GM04504 (cell line): ENCODE data around the gene KCND3.

Experiments
- DNase-seq: peaks from one replicate; pipeline ENCODE4 v3.0.0-alpha.2; 2012; ENCODE audit warnings: low read depth

KCND3 gene

DNA sequence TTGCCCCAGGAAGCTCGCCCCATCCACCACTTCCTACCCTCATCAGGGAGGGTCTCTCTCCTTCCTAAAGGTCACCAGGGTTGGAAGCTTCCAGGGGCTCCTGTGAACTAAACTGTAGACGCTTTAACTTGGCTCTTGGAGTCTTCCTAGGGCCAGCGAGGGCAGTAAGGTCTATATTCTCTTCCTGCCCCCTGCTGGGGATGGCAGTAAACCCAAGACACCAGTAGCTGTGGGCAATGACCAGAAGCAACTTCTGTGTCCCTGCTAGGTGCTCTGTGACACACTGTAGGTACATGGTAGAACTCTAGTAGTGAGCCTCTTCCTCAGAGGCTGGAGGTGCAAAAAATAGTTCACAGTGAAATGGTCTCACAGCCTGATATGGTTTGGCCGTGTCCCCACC is 30.0 kb downstream of the KCND3 start:
- no peak for DNase-seq

DNA sequence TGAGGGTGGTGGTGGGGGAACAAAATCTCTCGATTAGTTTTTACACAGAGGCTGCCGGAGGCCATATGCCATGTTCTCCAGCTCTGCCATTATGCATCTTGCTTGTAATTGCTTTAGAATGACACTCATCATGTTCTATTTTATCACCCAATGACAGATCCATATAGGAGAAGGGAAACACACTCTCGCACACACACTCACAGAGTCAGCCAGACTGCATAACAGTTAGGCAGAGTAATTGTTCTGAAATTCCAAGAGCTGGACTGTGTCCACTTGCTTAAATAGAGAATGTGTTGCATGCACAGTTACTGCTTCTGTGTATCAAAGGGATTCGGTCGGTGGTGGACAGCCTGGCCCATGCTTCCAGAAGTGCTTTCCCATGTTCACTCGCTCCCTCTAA is 30.6 kb downstream of the KCND3 start:
- no peak for DNase-seq

DNA sequence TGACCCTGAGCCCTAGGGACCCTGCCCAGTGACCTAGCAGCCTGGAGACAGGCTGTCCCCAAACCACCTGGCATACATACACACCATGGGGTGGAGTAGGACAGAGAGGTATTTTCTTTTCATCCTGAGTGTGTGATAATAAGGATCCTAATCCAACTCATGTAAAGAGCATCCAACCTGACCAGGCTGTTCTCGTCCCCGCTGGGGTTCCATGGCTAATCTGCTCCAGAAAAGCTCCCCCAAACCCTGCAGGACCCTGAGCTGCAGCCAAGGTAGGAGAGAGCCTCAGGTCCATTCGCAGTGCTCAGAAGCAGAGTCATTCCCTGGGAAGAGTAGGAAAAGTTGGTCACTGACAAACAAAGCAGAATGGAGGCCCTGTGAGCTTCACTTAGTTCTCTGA is 31.4 kb downstream of the KCND3 start:
- no peak for DNase-seq

DNA sequence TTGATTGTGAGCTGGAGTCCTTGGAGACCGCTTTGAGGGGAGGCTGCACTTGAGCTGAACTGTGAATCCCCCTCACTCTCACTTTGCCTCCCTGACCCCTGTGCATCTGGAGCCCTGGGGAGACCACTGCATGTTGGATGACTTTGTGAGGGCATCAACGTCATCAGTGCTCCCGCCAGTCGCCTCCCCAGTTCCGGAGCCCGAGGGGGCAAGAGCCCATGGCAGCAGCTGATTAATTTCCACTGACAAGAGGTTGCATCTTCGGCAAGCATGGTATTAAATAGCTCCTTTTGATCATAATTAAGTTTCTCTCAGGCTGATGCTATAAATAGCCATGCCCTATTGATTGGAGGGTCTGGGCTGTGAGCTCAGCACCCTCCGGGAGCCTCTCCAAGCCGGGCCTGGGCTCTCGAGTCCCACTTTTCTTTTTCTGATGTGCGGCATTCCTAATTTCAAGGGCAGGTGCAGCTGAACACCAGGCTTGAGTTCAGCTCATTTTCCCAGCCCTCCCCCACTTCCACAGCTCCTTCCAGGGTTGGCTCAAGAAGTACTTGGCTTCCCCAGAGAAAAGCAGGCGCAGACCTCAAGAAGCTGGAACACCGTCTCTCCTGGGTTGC is 33.2 kb downstream of the KCND3 start:
- DNase-seq = no peak

DNA sequence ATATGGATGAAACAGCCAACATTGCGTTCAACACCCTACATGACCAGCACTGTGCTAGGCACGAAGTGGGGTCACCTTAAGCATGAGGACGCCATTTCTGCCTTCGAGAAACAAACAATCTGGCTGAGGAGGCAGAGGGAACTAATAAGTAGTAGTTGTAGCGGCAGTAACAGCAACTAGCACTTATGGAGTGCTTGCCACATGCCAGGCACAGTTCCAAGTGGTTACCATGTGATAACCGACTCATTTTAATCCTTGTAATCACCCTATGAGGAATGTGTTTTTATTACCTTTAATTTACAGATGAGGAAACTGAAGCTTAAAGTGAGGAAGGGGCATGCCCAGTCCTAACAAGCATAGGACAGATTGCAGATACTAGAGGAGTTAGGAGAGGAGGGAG is 33.7 kb downstream of the KCND3 start:
- no peak for DNase-seq

DNA sequence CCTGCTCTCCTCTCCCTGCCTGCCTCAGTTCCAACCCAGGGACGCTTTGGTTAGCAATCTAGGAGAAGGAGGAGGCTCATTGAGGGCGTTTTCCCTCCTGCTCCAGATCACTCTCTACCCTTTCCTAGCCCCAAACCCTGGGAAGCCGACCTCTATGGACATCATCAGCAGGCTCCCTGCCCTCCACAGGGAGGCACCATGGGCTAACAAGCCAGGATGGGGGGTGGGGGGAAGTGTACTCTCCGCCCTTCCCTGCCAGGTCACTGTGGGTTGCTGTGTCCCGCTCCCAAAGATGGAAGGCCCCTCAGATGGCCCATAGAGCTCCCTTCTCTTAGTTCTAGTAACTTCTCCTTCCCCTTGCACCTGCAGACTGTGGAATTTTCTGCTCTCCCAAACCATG is 35.7 kb downstream of the KCND3 start:
- no peak for DNase-seq

DNA sequence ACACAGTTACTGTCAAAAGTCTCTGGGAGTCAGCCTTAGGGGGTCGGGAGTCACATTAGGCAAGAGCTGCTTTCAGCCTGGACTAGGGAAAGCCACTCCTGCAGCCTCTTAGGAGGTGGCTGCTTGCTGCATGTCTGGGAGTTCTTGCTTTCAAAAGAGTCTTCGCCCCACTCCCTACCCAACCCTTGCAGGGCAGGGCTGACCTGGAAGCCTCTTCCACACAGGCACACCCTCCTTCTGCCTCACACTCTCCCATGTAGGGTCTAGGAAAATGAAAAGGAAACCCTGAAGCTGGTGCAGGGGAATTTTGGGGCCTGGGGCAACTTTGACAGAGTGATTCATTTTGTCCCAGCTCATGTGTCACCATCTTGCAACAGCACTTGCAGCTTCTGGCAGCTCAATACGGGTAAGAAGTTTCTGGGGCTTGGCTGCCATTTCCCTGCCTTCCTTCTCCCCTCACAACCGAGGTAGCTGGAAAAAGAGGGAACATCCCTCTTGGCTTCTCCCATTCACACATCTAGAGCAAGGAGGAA is 37.3 kb downstream of the KCND3 start:
- DNase-seq = no peak

DNA sequence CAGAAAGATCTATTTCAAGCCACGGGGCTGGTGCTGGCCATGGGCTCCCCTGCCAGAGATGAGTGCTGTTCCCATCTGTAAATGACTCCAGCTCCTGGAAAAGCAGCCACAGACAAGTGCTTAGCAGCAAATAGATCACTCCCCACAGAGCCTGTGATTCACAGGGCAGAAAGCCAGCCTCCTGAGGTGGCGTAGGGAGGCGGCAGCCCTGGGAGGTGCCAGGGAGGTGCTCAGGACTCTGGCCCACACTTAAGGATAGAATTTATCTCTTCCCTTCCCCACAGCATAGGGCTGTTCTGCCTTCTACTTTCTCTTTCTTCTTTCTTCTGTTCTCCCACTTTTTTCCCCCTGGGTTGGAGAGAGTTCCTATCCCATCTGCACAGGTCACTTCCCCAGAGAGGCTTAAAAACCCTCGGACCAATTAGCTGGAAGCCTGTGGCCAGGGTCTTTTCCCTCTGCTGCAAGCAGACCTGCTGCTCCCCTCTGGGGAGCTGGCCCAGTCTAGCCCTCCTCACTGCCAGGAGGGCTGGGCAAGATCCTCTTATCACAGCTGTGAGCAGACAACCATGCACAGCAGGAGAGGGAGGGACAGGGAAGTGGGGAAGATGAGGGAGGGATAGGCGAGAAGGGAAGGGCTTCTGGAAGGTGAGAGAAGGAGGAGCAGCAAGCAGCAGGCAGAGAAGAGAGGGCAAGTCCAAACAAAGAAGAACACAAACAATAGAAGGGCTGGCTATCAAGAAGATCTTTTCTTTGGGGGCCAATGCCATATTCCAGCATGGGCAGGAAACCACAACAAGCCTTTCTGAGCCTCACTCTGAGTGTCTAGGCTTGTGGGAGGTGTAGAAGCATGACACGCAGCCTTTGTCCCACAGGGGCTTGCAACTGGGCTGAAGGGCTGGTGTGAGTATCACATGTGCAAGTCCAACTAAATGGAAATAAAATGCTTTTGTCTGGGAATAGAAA is 41.0 kb downstream of the KCND3 start:
- peak; percentile 8 for DNase-seq

DNA sequence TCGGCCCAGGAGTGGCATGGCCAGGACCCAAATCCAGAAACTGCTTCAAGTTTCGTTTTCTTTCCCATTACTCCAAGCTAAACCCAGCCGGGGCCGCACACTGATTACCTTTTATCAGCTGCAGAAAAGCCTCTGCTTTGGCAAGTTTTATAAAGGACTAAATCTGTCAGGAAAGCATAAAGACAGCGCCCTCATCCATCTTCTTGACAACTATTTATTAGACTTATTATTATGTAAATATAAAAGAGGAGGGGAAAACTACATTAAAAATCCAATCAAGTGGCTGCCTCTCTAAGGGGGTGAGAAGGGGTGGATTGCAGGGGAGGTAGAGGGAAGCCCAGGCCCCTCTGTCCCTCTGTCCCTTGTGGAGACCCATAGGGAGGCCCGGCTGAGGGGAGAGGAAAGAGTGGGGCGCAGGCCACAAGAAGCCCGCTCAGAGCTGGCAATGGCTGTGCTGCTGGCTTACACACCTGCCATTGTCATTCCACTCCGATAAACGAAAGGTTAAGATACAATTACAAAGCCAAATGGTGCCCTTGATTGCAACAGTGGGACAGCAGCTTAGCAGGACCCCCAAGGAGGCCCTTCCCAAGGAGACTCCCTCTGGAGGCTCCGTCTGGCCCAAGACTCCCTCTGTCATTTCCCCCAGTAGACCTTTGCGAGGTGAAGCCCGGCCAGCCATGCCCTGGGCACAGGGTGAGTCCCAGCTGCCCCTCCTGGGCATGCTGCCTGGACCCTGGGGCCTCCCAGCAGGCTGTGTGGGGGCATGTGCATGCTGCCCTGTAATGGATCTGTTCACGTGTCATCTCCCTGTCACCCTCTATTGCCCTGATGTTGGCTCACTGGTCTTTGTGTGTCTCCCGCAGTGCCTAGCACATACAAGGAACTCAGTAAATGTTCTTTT is 45.4 kb downstream of the KCND3 start:
- DNase-seq = no peak

DNA sequence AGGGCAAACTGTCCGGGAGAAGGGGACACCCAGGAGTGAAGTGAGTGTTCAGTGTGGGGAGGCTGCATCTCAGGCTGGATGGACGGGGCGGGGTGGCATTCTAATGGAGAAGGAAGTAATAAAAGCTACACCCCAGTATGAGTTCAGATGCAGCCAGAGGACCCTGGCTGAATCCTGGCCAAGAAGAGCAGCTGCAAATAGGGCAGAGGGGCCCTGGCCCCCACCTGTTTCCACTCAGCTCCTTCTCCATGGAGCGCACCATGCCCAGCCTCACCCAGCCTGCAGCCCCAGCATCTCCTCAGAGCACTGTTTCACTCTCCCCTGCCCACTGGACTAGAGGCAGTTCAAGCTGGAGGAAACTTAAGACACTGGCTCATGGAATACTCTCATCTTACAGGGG is 46.4 kb downstream of the KCND3 start:
- DNase-seq = no peak

DNA sequence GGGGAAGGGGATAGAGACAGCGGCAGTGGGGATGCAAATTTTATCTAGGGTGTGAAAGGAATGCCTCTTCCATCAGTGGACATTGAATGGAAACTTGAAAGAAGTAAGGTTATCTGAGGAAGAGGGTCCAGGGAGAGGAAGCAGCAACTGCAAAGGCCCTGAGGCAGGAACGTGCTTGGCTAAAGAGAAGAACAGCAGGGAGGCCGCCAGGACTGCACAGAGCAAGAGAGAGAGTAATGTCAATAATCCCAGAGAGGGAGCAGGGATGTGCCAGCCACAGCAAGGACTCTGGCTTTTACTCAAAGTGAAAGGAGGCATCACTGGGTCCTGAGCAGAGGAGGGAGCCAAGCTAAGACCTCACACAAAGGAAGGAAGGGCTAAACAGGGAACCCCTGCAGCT is 50.9 kb downstream of the KCND3 start:
- DNase-seq = no peak

DNA sequence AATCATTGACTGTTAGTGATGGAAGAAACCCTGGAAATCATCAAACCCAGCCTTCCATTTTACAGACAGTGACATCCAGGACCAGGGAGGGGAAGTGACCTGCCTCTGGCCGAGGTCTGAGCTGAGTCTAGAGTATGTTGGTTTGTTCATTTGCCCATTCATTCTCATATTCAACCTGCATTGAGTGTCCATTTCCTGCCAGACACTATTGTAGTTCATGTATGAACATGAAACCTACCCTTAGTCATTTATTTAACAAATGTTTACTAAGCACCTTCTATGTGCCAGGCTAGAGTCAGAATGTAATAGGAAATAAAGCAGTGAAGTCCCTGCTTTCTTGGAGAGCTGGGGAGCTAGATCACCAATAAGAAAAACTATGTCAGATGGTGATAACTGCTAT is 51.3 kb downstream of the KCND3 start:
- DNase-seq = no peak

DNA sequence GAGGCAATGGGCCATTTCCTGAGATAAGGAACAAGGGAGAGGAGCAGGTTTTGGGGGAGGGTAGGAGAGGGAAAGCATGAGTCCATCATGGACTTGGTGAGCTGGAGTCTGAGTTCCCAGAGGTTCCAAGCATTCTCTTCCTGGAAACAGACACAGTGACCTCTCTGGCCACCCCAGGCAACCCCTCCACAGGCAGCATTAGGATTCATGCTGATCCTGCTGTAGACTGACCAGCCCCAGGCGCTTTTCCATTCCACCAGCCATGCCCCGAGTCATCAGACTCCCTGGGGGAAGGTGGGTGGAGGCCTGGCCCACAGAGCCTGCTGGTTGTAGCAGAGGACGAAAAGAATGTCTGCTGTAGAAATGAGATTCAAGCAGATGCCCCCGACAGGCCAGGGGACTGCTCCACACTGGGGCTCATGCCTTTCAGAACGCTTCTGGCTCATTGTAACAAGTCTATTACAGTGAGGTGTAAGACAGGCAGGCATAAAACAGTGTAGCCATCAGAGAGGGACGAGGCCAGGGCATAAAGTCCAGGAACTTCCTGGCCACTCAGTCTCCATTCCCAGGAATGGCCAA is 52.2 kb downstream of the KCND3 start:
- DNase-seq = no peak

DNA sequence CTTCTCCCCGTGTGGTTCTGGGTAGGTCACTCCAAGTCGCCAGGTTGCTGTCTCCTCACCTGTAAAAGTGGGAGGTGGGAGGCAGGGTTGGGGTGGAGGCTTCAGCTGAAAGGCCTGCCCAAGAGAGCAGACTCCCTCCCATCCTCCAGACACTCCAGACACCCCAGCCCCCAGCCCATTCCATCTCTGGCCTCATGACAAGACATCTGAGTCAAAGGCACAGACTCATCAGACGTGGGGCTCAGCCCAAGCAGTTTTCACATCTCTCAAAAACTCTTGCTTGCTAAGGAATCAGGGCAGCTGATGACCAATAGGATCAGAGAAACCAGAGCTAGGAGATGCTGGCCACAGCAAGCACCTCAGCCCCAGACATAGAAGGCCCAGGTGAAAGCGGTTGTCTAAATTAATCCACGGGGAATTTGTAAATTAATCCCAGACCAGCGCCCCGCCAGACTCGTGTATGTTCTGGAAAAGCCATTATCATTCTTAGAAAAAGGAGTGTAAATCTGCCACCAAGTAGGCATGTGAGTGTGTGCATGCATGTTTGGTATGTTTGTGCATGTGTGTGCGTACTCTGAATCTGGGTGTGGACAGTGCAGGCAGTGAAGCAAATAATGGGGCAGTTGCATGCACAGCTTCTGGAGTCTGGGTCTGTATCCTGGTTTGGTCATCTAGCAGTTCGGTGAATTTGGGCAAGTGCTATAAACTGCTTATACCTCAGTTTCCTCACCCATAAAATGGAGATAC is 55.2 kb downstream of the KCND3 start:
- DNase-seq = no peak

DNA sequence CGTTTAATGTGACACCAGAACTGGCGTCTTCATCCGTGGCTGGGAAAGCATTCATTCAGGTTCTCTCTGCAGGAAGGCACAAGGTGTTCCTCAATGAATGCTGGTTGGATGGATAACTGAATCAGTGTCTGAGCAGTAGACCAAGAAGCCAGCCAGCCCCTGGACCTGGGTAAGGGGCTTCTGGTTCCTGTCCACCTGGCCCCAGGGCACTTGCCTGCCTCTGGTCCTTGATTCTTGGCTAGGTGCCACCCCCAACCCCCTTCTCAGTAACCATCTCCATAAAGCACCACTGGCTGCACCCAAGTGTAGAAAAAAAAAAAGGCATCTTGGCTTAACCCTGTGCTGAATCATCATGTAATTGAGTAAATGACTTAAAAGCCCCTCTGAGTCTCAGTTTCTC is 59.1 kb downstream of the KCND3 start:
- DNase-seq = no peak

DNA sequence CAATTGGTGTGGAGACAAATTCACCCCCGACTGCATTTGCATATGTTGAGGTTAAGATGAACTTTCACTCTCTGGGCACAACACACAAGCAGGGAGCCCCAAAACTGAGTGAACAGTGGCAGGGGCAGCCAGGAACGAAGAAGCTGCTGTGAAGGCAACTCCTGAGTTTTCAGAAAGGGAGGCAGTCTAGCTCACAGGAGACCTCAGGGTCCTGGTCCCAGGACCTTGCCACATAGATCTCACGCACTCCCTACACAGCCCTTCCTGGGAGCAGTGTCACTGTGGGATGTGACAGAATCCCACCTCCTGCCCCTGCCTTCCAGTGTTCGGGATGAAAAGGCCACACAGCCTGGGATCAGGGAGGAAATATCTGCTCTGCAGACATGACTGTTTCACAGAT is 60.9 kb downstream of the KCND3 start:
- no peak for DNase-seq

DNA sequence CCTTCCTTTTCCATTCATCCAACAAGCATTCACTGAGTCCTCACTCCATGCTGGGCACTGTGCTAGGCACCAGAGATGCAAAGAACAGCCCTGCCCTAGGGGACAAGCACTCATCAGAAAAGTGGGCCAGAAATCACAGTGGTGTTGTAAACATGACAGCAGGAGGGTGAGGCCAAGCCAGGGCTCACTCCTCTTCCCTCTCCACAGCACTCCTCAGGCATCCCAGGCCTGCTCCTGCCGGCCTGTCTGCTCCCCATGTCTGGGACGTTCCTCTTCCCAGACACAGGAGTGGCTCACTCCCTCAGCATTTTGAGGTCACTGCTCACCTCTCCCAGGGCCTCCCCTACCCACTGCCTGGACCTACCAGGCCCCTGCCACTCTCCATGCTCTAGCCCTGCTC is 61.8 kb downstream of the KCND3 start:
- DNase-seq = no peak

DNA sequence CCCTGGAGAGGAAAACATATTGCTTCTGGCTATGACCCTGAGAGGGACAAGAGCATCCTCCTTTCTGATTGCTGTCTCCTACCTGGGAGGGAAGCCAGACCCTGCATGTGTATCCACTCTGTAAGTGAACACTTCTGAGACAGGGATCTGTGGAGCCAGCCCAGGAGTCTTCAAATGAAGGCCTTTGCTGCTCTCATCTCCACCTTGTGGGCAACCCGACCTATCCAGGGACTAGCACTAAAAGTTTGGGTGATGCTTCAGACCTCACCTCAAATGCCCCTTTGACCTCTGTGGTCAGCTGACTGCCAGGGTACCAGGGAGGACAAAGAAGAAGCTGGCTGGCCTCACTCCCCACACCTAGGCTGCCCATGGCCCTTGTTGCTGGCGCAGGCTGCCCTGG is 64.7 kb downstream of the KCND3 start:
- DNase-seq = no peak

DNA sequence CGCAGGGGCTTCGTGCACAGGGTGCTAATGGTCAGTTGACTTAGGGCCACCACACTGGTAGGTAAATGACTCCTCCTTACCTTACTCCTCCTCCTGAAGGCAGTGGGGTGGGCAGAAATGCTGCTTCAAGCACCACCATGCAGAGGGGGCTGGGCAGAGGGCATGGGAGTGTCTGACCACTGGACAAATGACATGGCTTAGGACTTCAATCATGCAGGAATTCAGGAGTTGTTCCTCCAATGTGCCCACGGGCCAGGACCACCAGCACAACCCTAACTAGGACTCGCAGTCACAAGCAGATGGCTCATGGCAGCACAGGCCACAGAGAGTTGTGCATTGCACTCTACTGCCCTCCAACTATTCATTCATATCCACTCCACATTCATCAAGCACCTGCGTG is 65.7 kb downstream of the KCND3 start:
- no peak for DNase-seq

DNA sequence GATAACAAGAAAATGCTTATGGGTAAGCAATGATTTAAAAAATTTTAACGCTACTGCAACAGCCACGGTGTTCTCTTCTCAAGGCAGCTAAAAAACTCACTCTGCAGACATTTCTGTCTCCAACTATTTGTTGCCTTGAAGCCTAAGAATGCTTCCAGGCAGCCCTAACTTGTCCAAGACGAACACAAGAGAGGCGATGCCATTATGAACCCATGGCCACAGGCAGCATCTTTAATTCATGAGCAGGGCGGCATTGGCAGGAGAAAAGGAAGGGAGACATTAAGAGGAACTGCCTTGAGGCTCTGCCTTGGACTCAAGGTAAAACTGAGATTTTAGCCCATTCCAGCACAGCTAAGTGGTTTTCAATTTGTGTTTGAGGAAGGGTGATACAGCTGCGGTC is 67.5 kb downstream of the KCND3 start:
- no peak for DNase-seq
